Activated naive CD4-positive, alpha-beta T cell treated with anti-CD3 and anti-CD28 coated beads, Interleukin-2, amount 50 U/mL, for 24 hours (primary cell): ENCODE data around the gene SMYD2.

Source experiments
- H3K27ac Mint-ChIP-seq: one replicate; pipeline ENCODE4 v1.8.0; 2021; ENCODE audit warnings: mild to moderate bottlenecking, mixed read lengths
- H3K27me3 Mint-ChIP-seq: one replicate; pipeline ENCODE4 v1.8.0; 2021; ENCODE audit warnings: mixed read lengths
- H3K36me3 Mint-ChIP-seq: one replicate; pipeline ENCODE4 v1.8.0; 2021; ENCODE audit warnings: mixed read lengths
- H3K4me1 Mint-ChIP-seq: one replicate; pipeline ENCODE4 v1.8.0; 2021; ENCODE audit warnings: mixed read lengths
- H3K4me3 Mint-ChIP-seq: one replicate; pipeline ENCODE4 v1.8.0; 2021; ENCODE audit warnings: mild to moderate bottlenecking, mixed read lengths
- H3K9me3 Mint-ChIP-seq: one replicate; pipeline ENCODE4 v1.8.0; 2021; ENCODE audit warnings: mixed read lengths

Gene SMYD2

GRCh38 chr1:214285610-214286440 lies 4.9 kb downstream of the SMYD2 start:
- Mint-ChIP-seq H3K9me3 (no peaks in the 10 kb centered on the region), H3K36me3 (peaks cover 19% of the 10 kb centered on the region), H3K4me1 (peaks cover 55% of the 10 kb centered on the region), H3K27me3 (no peaks in the 10 kb centered on the region), H3K27ac (no peak overlapping the region), H3K4me3 (no peak overlapping the region)

GRCh38 chr1:214287884-214288283 lies 6.9 kb downstream of the SMYD2 start:
- Mint-ChIP-seq H3K27ac (no peak overlapping the region), H3K36me3 (peaks cover 20% of the 10 kb centered on the region), H3K27me3 (no peaks in the 10 kb centered on the region)

GRCh38 chr1:214289574-214290272 lies 8.8 kb downstream of the SMYD2 start:
- Mint-ChIP-seq H3K4me1 (peaks cover 45% of the 10 kb centered on the region), H3K27ac (no peak overlapping the region), H3K36me3 (peaks cover 20% of the 10 kb centered on the region), H3K27me3 (no peaks in the 10 kb centered on the region), H3K9me3 (no peaks in the 10 kb centered on the region), H3K4me3 (no peak overlapping the region)

More at GRCh38 chr1:214287884-214288283, 6.9 kb downstream of the SMYD2 start:
- Mint-ChIP-seq H3K4me1 (peaks cover 53% of the 10 kb centered on the region), H3K4me3 (peak overlapping the region; percentile 15), H3K9me3 (no peaks in the 10 kb centered on the region)

GRCh38 chr1:214290424-214291037 lies 9.6 kb downstream of the SMYD2 start:
- H3K36me3 Mint-ChIP-seq, result peaks cover 21% of the 10 kb centered on the region
- H3K9me3 Mint-ChIP-seq, result no peaks in the 10 kb centered on the region
- H3K4me3 Mint-ChIP-seq, result no peak overlapping the region
- H3K27ac Mint-ChIP-seq, result no peak overlapping the region
- H3K27me3 Mint-ChIP-seq, result no peaks in the 10 kb centered on the region
- peaks cover 42% of the 10 kb centered on the region for H3K4me1 Mint-ChIP-seq

GRCh38 chr1:214292322-214292721 lies 11.4 kb downstream of the SMYD2 start:
- peaks cover 26% of the 10 kb centered on the region for H3K36me3 Mint-ChIP-seq
- H3K4me1 Mint-ChIP-seq, result peaks cover 52% of the 10 kb centered on the region
- H3K27ac Mint-ChIP-seq, result peak overlapping the region; percentile 9
- no peaks in the 10 kb centered on the region for H3K27me3 Mint-ChIP-seq
- no peaks in the 10 kb centered on the region for H3K9me3 Mint-ChIP-seq
- H3K4me3 Mint-ChIP-seq, result no peak overlapping the region

- no peak overlapping the region for H3K4me3 Mint-ChIP-seq
- no peaks in the 10 kb centered on the region for H3K9me3 Mint-ChIP-seq
- H3K36me3 Mint-ChIP-seq, result peaks cover 15% of the 10 kb centered on the region
- H3K27ac Mint-ChIP-seq, result no peak overlapping the region
- H3K27me3 Mint-ChIP-seq, result no peaks in the 10 kb centered on the region
- peaks cover 41% of the 10 kb centered on the region for H3K4me1 Mint-ChIP-seq
Observed at GRCh38 chr1:214295934-214296333, 15.0 kb downstream of the SMYD2 start.

GRCh38 chr1:214296860-214297745 lies 16.1 kb downstream of the SMYD2 start:
- H3K4me3 Mint-ChIP-seq, result no peak overlapping the region
- no peaks in the 10 kb centered on the region for H3K27me3 Mint-ChIP-seq
- H3K4me1 Mint-ChIP-seq, result peaks cover 43% of the 10 kb centered on the region
- peaks cover 15% of the 10 kb centered on the region for H3K36me3 Mint-ChIP-seq
- peak overlapping the region; percentile 25 for H3K27ac Mint-ChIP-seq
- H3K9me3 Mint-ChIP-seq, result no peaks in the 10 kb centered on the region

GRCh38 chr1:214300149-214300780 lies 19.3 kb downstream of the SMYD2 start:
- Mint-ChIP-seq H3K27ac (no peak overlapping the region), H3K9me3 (no peaks in the 10 kb centered on the region), H3K36me3 (peaks cover 18% of the 10 kb centered on the region), H3K4me3 (no peak overlapping the region), H3K27me3 (no peaks in the 10 kb centered on the region), H3K4me1 (peaks cover 39% of the 10 kb centered on the region)

- peaks cover 16% of the 10 kb centered on the region for H3K36me3 Mint-ChIP-seq
- no peak overlapping the region for H3K27ac Mint-ChIP-seq
- H3K27me3 Mint-ChIP-seq, result no peaks in the 10 kb centered on the region
Observed at GRCh38 chr1:214301526-214301925, 20.6 kb downstream of the SMYD2 start.

GRCh38 chr1:214303141-214303930 lies 22.4 kb downstream of the SMYD2 start:
- H3K4me3 Mint-ChIP-seq, result no peak overlapping the region
- no peaks in the 10 kb centered on the region for H3K27me3 Mint-ChIP-seq
- H3K9me3 Mint-ChIP-seq, result no peaks in the 10 kb centered on the region
- H3K4me1 Mint-ChIP-seq, result peaks cover 24% of the 10 kb centered on the region
- H3K27ac Mint-ChIP-seq, result peak overlapping the region; percentile 23
- peaks cover 8% of the 10 kb centered on the region for H3K36me3 Mint-ChIP-seq

More at GRCh38 chr1:214301526-214301925, 20.6 kb downstream of the SMYD2 start:
- no peaks in the 10 kb centered on the region for H3K9me3 Mint-ChIP-seq
- no peak overlapping the region for H3K4me3 Mint-ChIP-seq
- H3K4me1 Mint-ChIP-seq, result peaks cover 34% of the 10 kb centered on the region

- Mint-ChIP-seq H3K27ac (no peak overlapping the region), H3K27me3 (no peaks in the 10 kb centered on the region), H3K36me3 (peaks cover 8% of the 10 kb centered on the region), H3K4me3 (no peak overlapping the region), H3K9me3 (no peaks in the 10 kb centered on the region), H3K4me1 (peaks cover 42% of the 10 kb centered on the region)
Observed at GRCh38 chr1:214305164-214305751, 24.3 kb downstream of the SMYD2 start.

GRCh38 chr1:214306269-214306668 lies 25.3 kb downstream of the SMYD2 start:
- Mint-ChIP-seq H3K4me3 (no peak overlapping the region), H3K27ac (no peak overlapping the region), H3K27me3 (no peaks in the 10 kb centered on the region), H3K9me3 (no peaks in the 10 kb centered on the region), H3K36me3 (peaks cover 8% of the 10 kb centered on the region), H3K4me1 (peaks cover 47% of the 10 kb centered on the region)

GRCh38 chr1:214310010-214310409 lies 29.1 kb downstream of the SMYD2 start:
- H3K27me3 Mint-ChIP-seq, result no peaks in the 10 kb centered on the region

More at GRCh38 chr1:214310010-214310409, 29.1 kb downstream of the SMYD2 start:
- peak overlapping the region; percentile 14 for H3K27ac Mint-ChIP-seq
- H3K4me3 Mint-ChIP-seq, result peak overlapping the region; percentile 55
- H3K9me3 Mint-ChIP-seq, result no peaks in the 10 kb centered on the region
- peaks cover 2% of the 10 kb centered on the region for H3K36me3 Mint-ChIP-seq
- H3K4me1 Mint-ChIP-seq, result peaks cover 32% of the 10 kb centered on the region
